SU-DHL-6 (cell line): ENCODE results near the gene KMT2A.

Experiments used
- H2AFZ ChIP-seq: fragments of 200-600 bp; sonication (generic); 2 replicates; pipeline ENCODE4 v1.6.1; 2014; ENCODE audit warnings: low read depth, mild to moderate bottlenecking, moderate library complexity, mixed read lengths, antibody characterized with exemption, low read length; ENCODE audit not compliant: severe bottlenecking
- H3F3A ChIP-seq: fragments of 200-600 bp; shearing (Covaris generic); 2 replicates; pipeline ENCODE4 v1.6.0; 2016; ENCODE audit warnings: antibody characterized with exemption, mild to moderate bottlenecking; ENCODE audit not compliant: insufficient read depth
- H3K27ac ChIP-seq: fragments of 200-600 bp; sonication (generic); 2 replicates; pipeline ENCODE4 v1.5.1; 2016; ENCODE audit warnings: low read depth, mild to moderate bottlenecking, low read length, moderate library complexity, mixed read lengths
- H3K27me3 ChIP-seq: fragments of 200-600 bp; sonication (generic), shearing (Covaris generic); 2 replicates; pipeline ENCODE4 v1.6.0; 2014; ENCODE audit warnings: mild to moderate bottlenecking, low read length
- H3K36me3 ChIP-seq: fragments of 200-600 bp; sonication (generic); 2 replicates; pipeline ENCODE4 v1.6.1; 2014; ENCODE audit warnings: mild to moderate bottlenecking, low read length, mixed read lengths
- H3K4me2 ChIP-seq: fragments of 300-600, 200-600 bp; shearing (Covaris generic), sonication (generic); 2 replicates; pipeline ENCODE4 v1.6.0; 2014; ENCODE audit warnings: low read length, low read depth, mild to moderate bottlenecking; ENCODE audit not compliant: poor library complexity, severe bottlenecking
- H3K4me3 ChIP-seq: fragments of 200-600 bp; sonication (generic); 2 replicates; pipeline ENCODE4 v1.5.1; 2014; ENCODE audit warnings: antibody characterized with exemption, low read length, mild to moderate bottlenecking, mixed read lengths; ENCODE audit not compliant: insufficient read depth, poor library complexity, severe bottlenecking
- H3K79me2 ChIP-seq: fragments of 200-600 bp; sonication (generic); 2 replicates; pipeline ENCODE4 v1.6.1; 2014; ENCODE audit warnings: mild to moderate bottlenecking, low read length, moderate library complexity; ENCODE audit not compliant: insufficient read depth
- H3K9ac ChIP-seq: fragments of 200-600 bp; sonication (generic); 2 replicates; pipeline ENCODE4 v1.7.0; 2014; ENCODE audit warnings: mild to moderate bottlenecking, low read length
- H3K9me2 ChIP-seq: fragments of 200-600 bp; sonication (generic); replicated peaks from 2 replicates; pipeline ENCODE4 v1.6.1; 2014; ENCODE audit warnings: low read length; ENCODE audit not compliant: insufficient read depth
- H3K9me3 ChIP-seq: fragments of 200-600 bp; sonication (generic); 2 replicates; pipeline ENCODE4 v1.6.1; 2014; ENCODE audit warnings: low read length, mixed read lengths; ENCODE audit not compliant: insufficient read depth
- H4K20me1 ChIP-seq: fragments of 200-600 bp; sonication (generic); 2 replicates; pipeline ENCODE4 v1.6.1; 2014; ENCODE audit warnings: low read depth, mild to moderate bottlenecking, antibody characterized with exemption, low read length, moderate library complexity, mixed read lengths
- EZH2phosphoT487 ChIP-seq: fragments of 200-600 bp; sonication (generic), shearing (Covaris generic); conservative IDR thresholded peaks from 2 replicates; pipeline ENCODE4 v1.6.1; 2018; ENCODE audit warnings: mild to moderate bottlenecking, antibody characterized with exemption, low read length, moderate library complexity, mixed read lengths
- TF ChIP-seq, protein P1 (sequence below): fragments of 200-600 bp; sonication (generic); IDR thresholded peaks from one replicate; pipeline ENCODE4 v1.5.1; 2017; ENCODE audit warnings: antibody characterized with exemption, mild to moderate bottlenecking, low read length, moderate library complexity; ENCODE audit not compliant: insufficient read depth, poor library complexity, severe bottlenecking

Gene KMT2A

DNA sequence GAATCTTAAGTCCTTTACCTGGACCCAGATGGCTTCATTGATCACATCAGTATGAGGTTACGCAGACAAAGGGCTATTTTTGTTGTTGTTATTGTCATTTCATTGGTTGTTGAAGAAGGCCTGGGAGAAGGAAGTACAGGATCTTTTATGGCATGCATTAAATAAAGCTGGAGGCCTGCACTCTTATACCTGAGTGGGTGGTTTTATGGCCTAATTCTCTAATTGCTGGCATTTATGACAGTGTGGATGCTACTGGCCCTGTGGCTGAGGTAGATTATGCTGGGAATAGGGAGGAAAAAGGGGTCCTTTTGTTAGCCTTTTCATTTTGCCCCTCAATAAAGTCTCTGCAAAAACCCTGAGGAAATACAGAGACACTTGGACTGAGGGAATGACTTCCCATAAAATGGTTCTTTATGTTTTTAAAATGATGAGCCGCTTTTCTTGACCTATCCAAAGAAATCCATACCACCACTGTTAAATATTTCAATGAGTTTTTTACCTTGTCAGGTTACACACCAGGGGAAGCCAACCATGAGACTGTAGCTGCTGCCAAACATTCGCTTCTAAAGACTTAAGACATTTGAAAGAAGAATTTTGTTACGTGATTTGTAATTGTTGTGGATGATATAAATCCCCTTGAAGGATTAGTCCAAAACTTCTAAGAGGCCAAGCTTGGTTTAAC lies 6.8 kb downstream of the KMT2A start:
- Histone ChIP-seq H3K4me3 (no peak overlapping the region), H3K9ac (no peak overlapping the region), H4K20me1 (peaks cover 35% of the 10 kb centered on the region), H3K79me2 (peaks cover 99% of the 10 kb centered on the region), H3K9me2 (no peaks in the 10 kb centered on the region), H3K4me2 (no peak overlapping the region), H3K9me3 (no peaks in the 10 kb centered on the region), H3F3A (no peaks in the 10 kb centered on the region), H3K36me3 (peaks cover 19% of the 10 kb centered on the region), H3K27ac (no peak overlapping the region), H2AFZ (no peak overlapping the region), H3K27me3 (no peaks in the 10 kb centered on the region)
- TF ChIP-seq EZH2phosphoT487, result no peak
- TF ChIP-seq, protein P1, sequence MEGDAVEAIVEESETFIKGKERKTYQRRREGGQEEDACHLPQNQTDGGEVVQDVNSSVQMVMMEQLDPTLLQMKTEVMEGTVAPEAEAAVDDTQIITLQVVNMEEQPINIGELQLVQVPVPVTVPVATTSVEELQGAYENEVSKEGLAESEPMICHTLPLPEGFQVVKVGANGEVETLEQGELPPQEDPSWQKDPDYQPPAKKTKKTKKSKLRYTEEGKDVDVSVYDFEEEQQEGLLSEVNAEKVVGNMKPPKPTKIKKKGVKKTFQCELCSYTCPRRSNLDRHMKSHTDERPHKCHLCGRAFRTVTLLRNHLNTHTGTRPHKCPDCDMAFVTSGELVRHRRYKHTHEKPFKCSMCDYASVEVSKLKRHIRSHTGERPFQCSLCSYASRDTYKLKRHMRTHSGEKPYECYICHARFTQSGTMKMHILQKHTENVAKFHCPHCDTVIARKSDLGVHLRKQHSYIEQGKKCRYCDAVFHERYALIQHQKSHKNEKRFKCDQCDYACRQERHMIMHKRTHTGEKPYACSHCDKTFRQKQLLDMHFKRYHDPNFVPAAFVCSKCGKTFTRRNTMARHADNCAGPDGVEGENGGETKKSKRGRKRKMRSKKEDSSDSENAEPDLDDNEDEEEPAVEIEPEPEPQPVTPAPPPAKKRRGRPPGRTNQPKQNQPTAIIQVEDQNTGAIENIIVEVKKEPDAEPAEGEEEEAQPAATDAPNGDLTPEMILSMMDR, result no peak

GRCh38 chr11:118443590-118444218 lies 7.4 kb downstream of the KMT2A start:
- peaks cover 21% of the 10 kb centered on the region for H3K36me3 ChIP-seq
- no peak overlapping the region for H3K4me2 ChIP-seq
- H3K9me3 ChIP-seq, result no peaks in the 10 kb centered on the region
- peaks cover 35% of the 10 kb centered on the region for H4K20me1 ChIP-seq
- no peaks in the 10 kb centered on the region for H3K27me3 ChIP-seq
- no peaks in the 10 kb centered on the region for H3K9me2 ChIP-seq
- H2AFZ ChIP-seq, result no peak overlapping the region
- H3K9ac ChIP-seq, result no peak overlapping the region
- no peak for TF ChIP-seq EZH2phosphoT487
- TF ChIP-seq, protein P1, result no peak
- no peak overlapping the region for H3K4me3 ChIP-seq
- no peak overlapping the region for H3K27ac ChIP-seq
- no peaks in the 10 kb centered on the region for H3F3A ChIP-seq
- peaks cover 99% of the 10 kb centered on the region for H3K79me2 ChIP-seq

DNA sequence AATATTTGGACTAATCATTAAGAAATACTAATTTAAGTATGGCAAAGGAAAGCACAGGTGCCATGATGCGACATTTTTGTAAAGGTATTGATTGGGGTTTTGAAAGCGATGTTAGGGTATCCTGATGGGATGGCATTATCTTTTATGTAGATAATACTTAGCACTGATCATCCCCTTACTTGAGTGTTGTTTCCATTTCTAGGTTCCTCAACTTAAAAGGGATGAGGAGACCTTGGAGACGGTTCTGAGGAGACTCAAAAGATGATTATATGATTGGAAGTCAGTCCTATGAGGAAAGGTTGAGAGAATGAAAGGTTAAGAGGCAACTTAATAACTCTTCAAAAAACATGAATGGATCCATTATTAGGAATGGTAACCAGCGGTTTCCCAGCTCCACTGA lies 11.1 kb downstream of the KMT2A start:
- H3K27me3 ChIP-seq, result no peaks in the 10 kb centered on the region
- H3F3A ChIP-seq, result no peaks in the 10 kb centered on the region
- peaks cover 15% of the 10 kb centered on the region; the same call in 1 of the 2 replicates for H4K20me1 ChIP-seq
- H3K9me2 ChIP-seq, result no peaks in the 10 kb centered on the region
- H3K9ac ChIP-seq, result no peak overlapping the region
- H3K9me3 ChIP-seq, result no peaks in the 10 kb centered on the region
- no peak overlapping the region for H2AFZ ChIP-seq
- peaks cover 92% of the 10 kb centered on the region for H3K79me2 ChIP-seq
- no peak overlapping the region for H3K4me3 ChIP-seq
- peaks cover 5% of the 10 kb centered on the region; the same call in 1 of the 2 replicates for H3K36me3 ChIP-seq
- no peak overlapping the region for H3K27ac ChIP-seq
- TF ChIP-seq, protein P1, result no peak
- no peak for TF ChIP-seq EZH2phosphoT487
- H3K4me2 ChIP-seq, result no peak overlapping the region
